ENCODE data around the gene LGR4. TPM values are rescaled to one million over a fixed set of nuclear protein-coding genes. Genes with fewer than 3 reads are reported as not detected.
A peak's percentile ranks its signal among the peaks of the same experiment; 100 is the strongest.

LGR4 gene
- total and polyA plus RNA-seq, 2 of the 13 experiments (the other 11 are each of a cell fraction or from before 2014, with no cell fraction given), result 42.1 to 68.7 TPM

- TF ChIP-seq ZNF646 (CRISPR knock-in tag; IDR thresholded peaks at IDR 0.05) (no peak), FUBP1 (CRISPR knock-in tag; IDR thresholded peaks at IDR 0.05; ENCODE audit: borderline replicate concordance) (no peak), ZNF101 (CRISPR knock-in tag; IDR thresholded peaks at IDR 0.05; ENCODE audit: borderline replicate concordance, low read depth) (no peak), ZNF616 (CRISPR knock-in tag; IDR thresholded peaks at IDR 0.05; ENCODE audit: low read depth) (no peak), IRF2 (CRISPR knock-in tag; IDR thresholded peaks at IDR 0.05) (peak; percentile 68), ZBTB25 (CRISPR knock-in tag; IDR thresholded peaks at IDR 0.05) (no peak; the same call in 1 of the 2 replicates), MXD1 (CRISPR knock-in tag; IDR thresholded peaks at IDR 0.05) (no peak), ZNF230 (CRISPR knock-in tag; IDR thresholded peaks at IDR 0.05) (no peak), RXRB (CRISPR knock-in tag; IDR thresholded peaks at IDR 0.05; ENCODE audit: borderline replicate concordance) (peak; percentile 71; the same call in 1 of the 2 replicates), ZBTB21 (CRISPR knock-in tag; IDR thresholded peaks at IDR 0.05) (no peak), DMAP1 (CRISPR knock-in tag; IDR thresholded peaks at IDR 0.05) (peak; percentile 36; the same call in 1 of the 2 replicates), ZBTB3 (CRISPR knock-in tag; IDR thresholded peaks at IDR 0.05; ENCODE audit: borderline replicate concordance, low read depth) (no peak), SP4 (CRISPR knock-in tag; IDR thresholded peaks at IDR 0.05) (no peak), ZNF337 (CRISPR knock-in tag; IDR thresholded peaks at IDR 0.05; ENCODE audit: borderline replicate concordance, low read depth) (no peak), ZNF264 (CRISPR knock-in tag; IDR thresholded peaks at IDR 0.05) (peak; percentile 48; the same call in 1 of the 2 replicates), BCL3 (CRISPR knock-in tag; IDR thresholded peaks at IDR 0.05) (no peak), SRSF1 (optimal IDR thresholded peaks at IDR 0.05; ENCODE audit: low read depth, low read length) (no peak), ZSCAN30 (CRISPR knock-in tag; IDR thresholded peaks at IDR 0.05) (no peak)
These were observed 12.2 kb downstream of the LGR4 start (continued) for GRCh38 chr11:27460158-27460978.

Data from HepG2 (cell line).